Prostate gland (tissue), 2 donors: ENCODE results near the gene CCDC63. TPM values are rescaled to one million over a fixed set of nuclear protein-coding genes. Genes with fewer than 3 reads are reported as not detected.

Source experiments
- DNase-seq: peaks from one replicate; pipeline ENCODE4 v3.0.0-alpha.2; 2019; ENCODE audit warnings: low spot score
- H3K27ac ChIP-seq, 2 donors: fragments of 200-600 bp; sonication (generic); 2 replicates each; pipeline ENCODE4 v1.5.1; 2017 to 2019
- H3K27me3 ChIP-seq: fragments of 200-600 bp; sonication (generic); replicated peaks from 2 replicates; pipeline ENCODE4 v1.5.1; 2019; ENCODE audit not compliant: insufficient read depth
- H3K36me3 ChIP-seq, 2 donors: fragments of 200-600 bp; sonication (generic); 1 replicate in 1 of 2; 2 replicates in 1 of 2; pipeline versions ENCODE4 v1.5.1 to v1.8.1; 2017 to 2019
- H3K4me1 ChIP-seq: fragments of 200-600 bp; sonication (generic); replicated peaks from 2 replicates; pipeline ENCODE4 v1.5.1; 2019
- H3K4me3 ChIP-seq, 2 donors: fragments of 200-600 bp; sonication (generic); 2 replicates each; pipeline ENCODE4 v1.5.1; 2017 to 2019
- H3K9me3 ChIP-seq: fragments of 200-600 bp; sonication (generic); 2 replicates; pipeline ENCODE4 v1.5.1; 2017
- POLR2A ChIP-seq: fragments of 450-650 bp; IDR thresholded peaks from one replicate; pipeline ENCODE4 v1.6.1; 2016; ENCODE audit warnings: antibody characterized with exemption, mild to moderate bottlenecking
- POLR2AphosphoS5 ChIP-seq: sonication (generic); formaldehyde crosslinking; IDR thresholded peaks from one replicate; pipeline ENCODE4 v1.6.1; 2017; ENCODE audit warnings: antibody characterized with exemption
- WGBS: methylation state at CpG from one replicate; pipeline ENCODE4 v1.1.5; 2018; 5-methylcytosine and 5-hydroxymethylcytosine counted together
- intact Hi-C: fragments of 100-400 bp; cut with DNase I; formaldehyde crosslinking; loops from one replicate; pipeline ENCODE4 v1.14.2; 2022
- total RNA-seq, 2 donors: library from RNA; depleted of rRNA; stranded (reverse); fragments of >200 nt; gene quantifications; one replicate each; pipeline ENCODE4 v1.1.0, GENCODE V29; 2016
- TF ChIP-seq, protein P1 (sequence below), 4 experiments: fragments of 200-600 bp in 2 of 4; fragments of 450-650 bp in 2 of 4; sonication (generic) in 2 of 4; IDR thresholded peaks; 1 replicate in 3 of 4; 2 replicates in 1 of 4; pipeline ENCODE4 v1.5.1; 2016 to 2019; ENCODE audit warnings: antibody characterized with exemption in 4 of 4, mild to moderate bottlenecking in 2 of 4, moderate library complexity in 2 of 4

Gene CCDC63
- total RNA-seq, 2 donors from 2014 or later = 1.2 TPM; not detected in 1

DNA sequence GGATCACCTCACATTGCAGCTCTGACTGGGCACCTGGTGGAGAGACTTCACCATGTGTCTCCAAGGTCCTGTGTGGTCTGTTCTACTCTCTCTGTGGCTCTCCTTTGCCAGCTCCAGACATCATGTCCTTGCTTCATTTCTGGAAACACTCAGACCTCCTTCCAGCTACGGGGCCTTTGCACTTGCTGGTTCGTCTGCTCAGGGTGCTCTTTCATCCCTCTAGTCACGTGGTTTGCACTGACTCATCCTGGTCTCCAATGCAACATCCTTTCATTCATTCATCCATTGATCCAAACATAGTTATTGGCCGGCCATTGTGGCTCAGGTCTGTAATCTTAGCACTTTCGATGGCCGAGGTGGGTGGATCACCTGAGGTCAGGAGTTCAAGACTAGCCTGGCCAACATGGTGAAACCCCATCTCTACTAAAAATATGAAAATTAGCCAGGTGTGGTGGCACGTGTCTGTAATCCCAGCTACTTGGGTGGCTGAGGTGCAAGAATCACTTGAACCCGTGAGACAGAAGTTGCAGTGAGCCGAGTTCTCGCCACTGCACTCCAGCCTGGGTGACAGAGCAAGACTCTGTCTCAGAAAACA lies 23.9 kb upstream of the CCDC63 start:
- Histone ChIP-seq H3K27ac (no peak overlapping the region), H3K36me3 (no peaks in the 10 kb centered on the region), H3K4me3 (no peak overlapping the region), H3K9me3 (no peaks in the 10 kb centered on the region), H3K27me3 (no peaks in the 10 kb centered on the region), H3K4me1 (no peaks in the 10 kb centered on the region)
- 86% methylated on average over 10 of the region's 10 CpGs for WGBS
- intact Hi-C loops = no loop called here
- no peak for DNase-seq
- TF ChIP-seq, protein P1, sequence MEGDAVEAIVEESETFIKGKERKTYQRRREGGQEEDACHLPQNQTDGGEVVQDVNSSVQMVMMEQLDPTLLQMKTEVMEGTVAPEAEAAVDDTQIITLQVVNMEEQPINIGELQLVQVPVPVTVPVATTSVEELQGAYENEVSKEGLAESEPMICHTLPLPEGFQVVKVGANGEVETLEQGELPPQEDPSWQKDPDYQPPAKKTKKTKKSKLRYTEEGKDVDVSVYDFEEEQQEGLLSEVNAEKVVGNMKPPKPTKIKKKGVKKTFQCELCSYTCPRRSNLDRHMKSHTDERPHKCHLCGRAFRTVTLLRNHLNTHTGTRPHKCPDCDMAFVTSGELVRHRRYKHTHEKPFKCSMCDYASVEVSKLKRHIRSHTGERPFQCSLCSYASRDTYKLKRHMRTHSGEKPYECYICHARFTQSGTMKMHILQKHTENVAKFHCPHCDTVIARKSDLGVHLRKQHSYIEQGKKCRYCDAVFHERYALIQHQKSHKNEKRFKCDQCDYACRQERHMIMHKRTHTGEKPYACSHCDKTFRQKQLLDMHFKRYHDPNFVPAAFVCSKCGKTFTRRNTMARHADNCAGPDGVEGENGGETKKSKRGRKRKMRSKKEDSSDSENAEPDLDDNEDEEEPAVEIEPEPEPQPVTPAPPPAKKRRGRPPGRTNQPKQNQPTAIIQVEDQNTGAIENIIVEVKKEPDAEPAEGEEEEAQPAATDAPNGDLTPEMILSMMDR (IDR thresholded peaks at IDR 0.05) = no peak
- TF ChIP-seq POLR2A (no peak), POLR2AphosphoS5 (no peak)

DNA sequence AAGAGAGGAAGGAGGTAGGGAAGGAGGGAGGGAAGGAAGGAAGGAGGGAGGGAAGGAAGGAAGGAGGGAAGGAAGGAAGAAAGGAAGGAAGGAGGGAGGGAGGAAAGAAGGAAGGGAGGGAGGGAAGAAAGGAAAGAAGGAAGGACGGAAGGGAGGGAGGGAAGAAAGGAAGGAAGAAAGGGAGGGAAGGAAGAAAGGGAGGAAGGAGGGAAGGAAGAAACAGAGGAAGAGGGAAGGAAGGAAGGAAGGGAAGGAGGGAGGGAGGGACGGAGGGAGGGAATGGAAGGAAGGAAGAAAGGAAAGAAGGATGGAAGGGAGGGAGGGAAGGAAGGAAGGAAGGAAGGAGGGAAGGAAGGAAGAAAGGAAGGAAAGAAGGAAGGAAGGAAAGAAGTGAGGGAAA lies 22.4 kb upstream of the CCDC63 start:
- H3K9me3 ChIP-seq = no peaks in the 10 kb centered on the region
- H3K27ac ChIP-seq = no peak overlapping the region
- DNase-seq = no peak
- TF ChIP-seq POLR2A (no peak), POLR2AphosphoS5 (no peak)
- TF ChIP-seq, protein P1 (IDR thresholded peaks at IDR 0.05) = no peak
- intact Hi-C loops = no loop called here
- no peaks in the 10 kb centered on the region for H3K36me3 ChIP-seq
- no peaks in the 10 kb centered on the region for H3K27me3 ChIP-seq
- H3K4me1 ChIP-seq = no peaks in the 10 kb centered on the region
- H3K4me3 ChIP-seq = no peak overlapping the region
- WGBS = 93% methylated on average over 2 of the region's 2 CpGs

DNA sequence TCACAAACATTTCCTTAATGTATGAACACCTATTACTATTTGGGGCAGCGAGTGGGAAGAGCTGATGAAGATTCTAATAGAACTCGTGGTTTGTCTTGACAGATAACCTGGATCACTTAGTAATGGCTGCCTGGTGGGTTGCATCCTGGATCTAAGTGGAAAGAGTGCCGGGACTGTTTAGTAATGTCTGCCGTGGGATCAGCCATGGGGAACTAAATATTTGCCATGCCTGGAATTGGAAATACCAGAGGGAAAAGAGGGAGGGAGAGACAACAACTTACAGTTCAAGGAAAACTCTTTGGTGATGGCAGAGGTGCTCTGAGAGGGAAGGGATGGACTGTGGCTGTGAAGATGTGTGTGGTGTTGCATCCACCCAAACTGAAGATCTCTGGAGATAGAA lies 21.3 kb upstream of the CCDC63 start:
- Histone ChIP-seq H3K27ac (no peak overlapping the region), H3K4me3 (no peak overlapping the region), H3K9me3 (no peaks in the 10 kb centered on the region), H3K4me1 (no peaks in the 10 kb centered on the region), H3K27me3 (no peaks in the 10 kb centered on the region), H3K36me3 (no peaks in the 10 kb centered on the region)
- WGBS = 75% methylated on average over 4 of the region's 4 CpGs
- intact Hi-C loops = no loop called here
- DNase-seq = no peak
- TF ChIP-seq, protein P1 (IDR thresholded peaks at IDR 0.05) = no peak
- TF ChIP-seq POLR2A (no peak), POLR2AphosphoS5 (no peak)

DNA sequence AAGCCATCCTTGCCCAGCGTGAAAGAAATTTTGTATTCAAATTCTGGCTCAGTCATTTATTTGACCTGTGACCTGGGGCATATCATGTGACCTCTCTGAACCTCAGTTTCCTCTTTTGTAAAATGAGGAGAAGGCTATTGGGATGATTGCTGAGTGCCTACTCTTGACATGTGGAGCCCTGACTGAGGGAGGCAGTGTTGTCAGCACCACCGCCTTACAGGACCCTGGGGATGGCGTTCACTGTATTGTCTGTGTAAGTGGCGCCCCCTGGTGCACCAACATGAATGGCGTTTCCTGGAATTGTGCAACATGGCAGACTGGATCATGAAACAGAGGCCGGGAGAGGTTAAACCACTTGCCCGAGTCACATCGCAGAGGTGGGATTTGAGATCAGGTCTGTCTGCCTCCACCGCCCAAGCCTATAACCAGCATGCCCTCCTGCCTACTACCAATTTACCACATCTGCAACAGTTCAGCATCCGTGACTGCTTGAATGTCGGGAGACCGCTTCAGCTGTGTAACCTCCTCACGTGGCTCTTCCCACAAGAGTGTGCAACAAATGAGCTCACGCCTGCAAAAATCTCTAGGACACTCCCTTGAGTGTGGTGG lies 20.1 kb upstream of the CCDC63 start:
- 36% methylated on average over 14 of the region's 14 CpGs for WGBS
- Histone ChIP-seq H3K4me1 (no peaks in the 10 kb centered on the region), H3K9me3 (no peaks in the 10 kb centered on the region), H3K27me3 (no peaks in the 10 kb centered on the region), H3K4me3 (no peak overlapping the region), H3K36me3 (no peaks in the 10 kb centered on the region), H3K27ac (no peak overlapping the region)
- intact Hi-C loops = no loop called here
- TF ChIP-seq, protein P1 (IDR thresholded peaks at IDR 0.05) = peak; percentile 59 to 79 (median 66)
- peak; percentile 23 for TF ChIP-seq POLR2AphosphoS5
- no peak for TF ChIP-seq POLR2A
- peak; percentile 50 for DNase-seq

DNA sequence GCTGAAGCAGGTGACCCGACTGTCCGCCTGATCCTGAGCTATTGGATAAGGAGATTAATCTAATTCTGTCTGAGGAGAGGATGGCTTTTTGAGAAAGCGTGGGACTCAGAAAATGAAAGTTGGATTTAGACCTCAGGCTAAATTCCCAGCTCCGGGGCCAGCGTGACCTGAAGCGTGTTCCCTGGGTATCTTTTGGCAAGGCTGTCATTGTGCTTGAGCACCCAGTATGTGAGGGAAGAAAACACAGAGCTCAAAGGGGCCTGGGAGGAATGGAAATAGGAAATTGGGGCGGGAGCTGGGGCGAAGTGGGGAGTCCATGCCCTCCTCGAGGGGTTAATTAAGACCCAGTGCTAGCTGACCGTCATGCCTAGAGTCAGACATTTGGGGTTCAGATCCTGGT lies 17.5 kb upstream of the CCDC63 start:
- WGBS = 81% methylated on average over 10 of the region's 10 CpGs
- Histone ChIP-seq H3K9me3 (no peaks in the 10 kb centered on the region), H3K27me3 (no peaks in the 10 kb centered on the region), H3K36me3 (no peaks in the 10 kb centered on the region), H3K4me1 (no peaks in the 10 kb centered on the region), H3K4me3 (no peak overlapping the region), H3K27ac (no peak overlapping the region)
- no peak for DNase-seq
- TF ChIP-seq POLR2A = no peak
- no peak for TF ChIP-seq POLR2AphosphoS5
- TF ChIP-seq, protein P1 (IDR thresholded peaks at IDR 0.05) = no peak
- intact Hi-C loops = no loop called here
